ENCODE measurements around the gene BCL2L1. TPM values are rescaled to one million over a fixed set of nuclear protein-coding genes. Genes with fewer than 3 reads are reported as not detected.

The BCL2L1 gene
- polyA plus RNA-seq, 1 donor from 2014 or later, result 125 TPM

- H3K4me3 ChIP-seq (ENCODE audit: low read length), result no peak overlapping the region
- H2AFZ ChIP-seq (ENCODE audit: low read depth, low read length), result no peak overlapping the region
- H4K20me1 ChIP-seq (ENCODE audit: insufficient read depth), result no peaks in the 10 kb centered on the region
- no peaks in the 10 kb centered on the region for H3K9me3 ChIP-seq (ENCODE audit: low read length)
- H3K4me2 ChIP-seq (ENCODE audit: low read length), result no peak overlapping the region
- peaks cover 6% of the 10 kb centered on the region for H3K36me3 ChIP-seq (ENCODE audit: insufficient read depth, low read length)
- no peaks in the 10 kb centered on the region for H3F3A ChIP-seq (ENCODE audit: insufficient read depth, low read length, poor library complexity, severe bottlenecking)
- TF ChIP-seq EP300 (conservative IDR thresholded peaks at IDR 0.05; ENCODE audit: poor library complexity, severe bottlenecking) (no peak), EZH2 (IDR thresholded peaks at IDR 0.05; ENCODE audit: borderline replicate concordance, insufficient read depth, low read length, poor library complexity, severe bottlenecking) (no peak), TAF1 (IDR thresholded peaks at IDR 0.05; ENCODE audit: low read depth) (no peak), MXI1 (conservative IDR thresholded peaks at IDR 0.05; ENCODE audit: poor library complexity, severe bottlenecking) (no peak), SMC3 (conservative IDR thresholded peaks at IDR 0.05; ENCODE audit: poor library complexity) (no peak), POLR2AphosphoS5 (IDR thresholded peaks at IDR 0.05) (no peak), CTCF (IDR thresholded peaks at IDR 0.05; ENCODE audit: poor library complexity, severe bottlenecking) (no peak), RAD21 (conservative IDR thresholded peaks at IDR 0.05) (no peak), REST (IDR thresholded peaks at IDR 0.05; ENCODE audit: borderline replicate concordance) (no peak)
- H3K79me2 ChIP-seq (replicated peaks; ENCODE audit: insufficient read depth, low read length), result peaks cover 23% of the 10 kb centered on the region
- no peaks in the 10 kb centered on the region for H3K9me2 ChIP-seq (ENCODE audit: insufficient read depth, low read length)
- no peak overlapping the region for H3K27ac ChIP-seq (ENCODE audit: low read length)
- H3K9ac ChIP-seq (ENCODE audit: low read length), result no peak overlapping the region
- H3K27me3 ChIP-seq (ENCODE audit: insufficient read depth, low read depth, low read length), result no peaks in the 10 kb centered on the region
Observed at GRCh38 chr20:31693987-31694661, 28.5 kb downstream of the BCL2L1 start.

GRCh38 chr20:31693402-31693801 lies 29.3 kb downstream of the BCL2L1 start:
- TF ChIP-seq CTCF (IDR thresholded peaks at IDR 0.05; ENCODE audit: poor library complexity, severe bottlenecking) (no peak), MXI1 (conservative IDR thresholded peaks at IDR 0.05; ENCODE audit: poor library complexity, severe bottlenecking) (no peak), RAD21 (conservative IDR thresholded peaks at IDR 0.05) (no peak), SMC3 (conservative IDR thresholded peaks at IDR 0.05; ENCODE audit: poor library complexity) (no peak), POLR2AphosphoS5 (IDR thresholded peaks at IDR 0.05) (no peak), TAF1 (IDR thresholded peaks at IDR 0.05; ENCODE audit: low read depth) (no peak), EZH2 (IDR thresholded peaks at IDR 0.05; ENCODE audit: borderline replicate concordance, insufficient read depth, low read length, poor library complexity, severe bottlenecking) (no peak)
- Histone ChIP-seq H3K79me2 (replicated peaks; ENCODE audit: insufficient read depth, low read length) (peaks cover 23% of the 10 kb centered on the region), H2AFZ (ENCODE audit: low read depth, low read length) (no peak overlapping the region), H3K27ac (ENCODE audit: low read length) (no peak overlapping the region), H4K20me1 (ENCODE audit: insufficient read depth) (no peaks in the 10 kb centered on the region), H3K36me3 (ENCODE audit: insufficient read depth, low read length) (peaks cover 11% of the 10 kb centered on the region), H3F3A (ENCODE audit: insufficient read depth, low read length, poor library complexity, severe bottlenecking) (no peaks in the 10 kb centered on the region), H3K9me2 (ENCODE audit: insufficient read depth, low read length) (no peaks in the 10 kb centered on the region), H3K4me3 (ENCODE audit: low read length) (no peak overlapping the region), H3K9me3 (ENCODE audit: low read length) (no peaks in the 10 kb centered on the region), H3K9ac (ENCODE audit: low read length) (no peak overlapping the region), H3K4me2 (ENCODE audit: low read length) (no peak overlapping the region), H3K27me3 (ENCODE audit: insufficient read depth, low read depth, low read length) (no peaks in the 10 kb centered on the region)
